Mesodermal cell (in vitro differentiated cells): ENCODE results near the gene SEMG2.

Experiments
- H3K27ac ChIP-seq: 2 replicates; pipeline ENCODE4 v1.7.0; 2013; ENCODE audit warnings: mild to moderate bottlenecking, low read depth, low read length, moderate library complexity; ENCODE audit not compliant: severe bottlenecking
- H3K36me3 ChIP-seq: 2 replicates; pipeline ENCODE4 v1.7.1; 2013; ENCODE audit warnings: mild to moderate bottlenecking, low read length, moderate library complexity; ENCODE audit not compliant: control insufficient read depth, insufficient read depth
- H3K4me1 ChIP-seq: one replicate; pipeline ENCODE4 v1.7.1; 2013; ENCODE audit warnings: mild to moderate bottlenecking, low read length; ENCODE audit not compliant: insufficient read depth, control insufficient read depth, poor library complexity, severe bottlenecking
- H3K4me3 ChIP-seq: 2 replicates; pipeline ENCODE4 v1.7.0; 2013; ENCODE audit warnings: low read length, control low read depth, mild to moderate bottlenecking; ENCODE audit not compliant: insufficient read depth, poor library complexity, severe bottlenecking; ENCODE audit errors: extremely low read depth
- H3K9me3 ChIP-seq: 2 replicates; pipeline ENCODE4 v1.7.1; 2013; ENCODE audit warnings: mild to moderate bottlenecking, low read length, moderate library complexity; ENCODE audit not compliant: control insufficient read depth
- WGBS, 2 experiments: methylation state at CpG; one replicate each; pipeline ENCODE4 v1.1.5; 2013; ENCODE audit warnings: missing lambda C conversion rate in 2 of 2; ENCODE audit not compliant: insufficient coverage in 2 of 2; 5-methylcytosine and 5-hydroxymethylcytosine counted together

Gene SEMG2

DNA sequence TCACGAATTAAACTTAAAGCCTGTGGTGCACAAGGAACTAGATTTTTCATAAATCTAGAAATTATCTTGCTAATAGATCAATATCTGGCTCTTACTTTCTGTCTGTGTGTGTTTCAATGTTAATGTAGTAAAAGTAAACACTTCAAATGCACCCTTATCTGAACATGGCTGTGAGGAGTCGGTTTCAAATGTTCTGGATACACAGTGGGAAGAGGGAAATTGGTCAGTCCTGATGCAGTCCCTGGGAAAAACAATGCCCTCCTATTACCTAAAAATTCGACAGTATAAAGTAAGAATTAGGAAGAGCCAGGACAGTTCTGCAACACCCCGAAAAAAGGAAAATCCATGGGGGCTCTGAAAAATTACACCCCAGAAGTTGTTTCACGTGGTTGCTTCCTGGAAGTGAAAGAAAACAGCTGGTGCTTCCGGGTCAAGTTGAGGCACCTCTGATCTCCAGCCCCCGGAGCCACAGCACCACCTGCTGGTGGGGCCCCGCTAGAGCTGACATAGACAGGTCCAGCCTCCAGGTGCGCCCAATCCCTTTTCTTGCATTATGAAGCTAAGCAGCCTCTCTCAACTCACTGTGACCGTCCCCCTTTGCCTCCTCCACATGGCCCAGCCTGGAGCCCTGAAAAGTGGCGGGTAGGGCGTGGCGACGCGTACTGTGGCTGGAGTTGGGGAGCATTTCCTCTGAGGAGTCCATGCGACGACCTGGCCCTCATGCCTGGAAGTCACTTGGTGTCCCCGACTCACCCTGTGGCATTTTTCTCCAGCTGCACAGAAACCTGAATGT lies 8.3 kb downstream of the SEMG2 start:
- Histone ChIP-seq H3K27ac (no peak overlapping the region), H3K36me3 (no peaks in the 10 kb centered on the region), H3K4me3 (no peak overlapping the region), H3K4me1 (no peaks in the 10 kb centered on the region), H3K9me3 (no peaks in the 10 kb centered on the region)
- WGBS, 2 experiments: 76 to 84% methylated on average over 13 of the region's 18 CpGs

DNA sequence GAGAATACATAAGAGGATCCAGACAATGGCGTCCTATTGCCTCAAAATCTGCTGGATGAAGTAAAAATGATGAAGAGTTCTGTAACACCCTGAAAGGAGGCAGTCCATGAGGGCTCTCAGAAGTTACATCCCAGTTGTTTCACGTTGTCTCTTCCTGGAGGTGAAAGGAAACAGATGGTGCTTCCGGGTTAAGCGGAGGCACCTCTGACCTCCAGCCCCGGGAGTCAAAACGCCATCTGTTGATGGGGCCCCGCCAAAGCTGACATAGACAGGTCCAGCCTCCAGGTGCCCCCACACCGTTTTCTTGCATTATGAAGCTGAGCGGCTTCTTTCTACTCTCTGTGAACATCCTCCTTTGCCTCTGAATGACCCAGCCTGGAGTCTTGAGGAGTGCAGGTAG lies 9.5 kb downstream of the SEMG2 start:
- H3K36me3 ChIP-seq: no peaks in the 10 kb centered on the region
- no peaks in the 10 kb centered on the region for H3K4me1 ChIP-seq
- 89 to 92% methylated on average over 8 to 9 of the region's 9 CpGs for WGBS, 2 experiments
- no peak overlapping the region for H3K4me3 ChIP-seq
- no peak overlapping the region for H3K27ac ChIP-seq
- H3K9me3 ChIP-seq: no peaks in the 10 kb centered on the region

DNA sequence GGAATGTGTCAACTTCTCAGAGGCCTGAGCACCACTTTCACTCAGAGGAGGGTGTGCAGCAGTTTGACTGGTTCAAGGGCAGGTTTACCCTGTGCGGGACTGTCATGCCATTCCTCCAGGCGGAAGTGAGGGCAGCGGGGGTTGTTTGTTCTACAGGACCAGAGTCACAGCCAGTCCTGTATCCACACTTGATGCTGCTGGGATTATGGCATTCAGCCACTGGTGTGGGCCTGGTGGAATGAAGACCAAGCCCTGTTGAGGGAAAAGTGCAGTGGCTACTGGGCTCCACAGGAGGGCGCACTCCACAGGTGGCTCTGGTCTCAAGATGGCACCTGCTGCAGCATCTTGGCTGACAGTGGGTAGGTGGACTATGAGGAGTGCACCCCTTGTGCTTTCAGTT lies 14.8 kb downstream of the SEMG2 start:
- no peak overlapping the region for H3K27ac ChIP-seq
- WGBS, 2 experiments: 81% methylated on average over 2 to 3 of the region's 4 CpGs
- H3K36me3 ChIP-seq: no peaks in the 10 kb centered on the region
- H3K9me3 ChIP-seq: no peaks in the 10 kb centered on the region
- no peak overlapping the region for H3K4me3 ChIP-seq
- H3K4me1 ChIP-seq: no peaks in the 10 kb centered on the region

DNA sequence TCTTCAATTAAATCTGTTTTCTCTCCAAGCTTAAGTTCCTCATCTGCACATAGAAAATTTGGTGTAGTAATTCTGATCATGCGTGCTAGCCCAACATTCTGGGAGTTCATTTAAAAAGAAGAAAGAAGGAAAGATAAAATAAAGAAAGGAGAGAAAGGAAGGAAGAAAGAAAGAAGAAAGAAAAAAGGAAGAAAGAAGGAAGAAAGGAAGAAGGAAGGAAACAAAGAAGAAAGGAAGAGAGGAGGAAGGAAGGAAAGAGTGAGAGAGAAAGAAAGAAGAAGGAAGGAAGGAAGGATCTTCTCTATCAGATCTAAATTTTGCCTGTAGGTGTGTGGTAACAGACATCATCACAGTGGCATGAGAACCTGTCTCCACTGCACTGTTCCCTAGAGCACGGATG lies 17.0 kb downstream of the SEMG2 start:
- H3K27ac ChIP-seq: no peak overlapping the region
- no peaks in the 10 kb centered on the region for H3K4me1 ChIP-seq
- H3K36me3 ChIP-seq: no peaks in the 10 kb centered on the region
- no peak overlapping the region for H3K4me3 ChIP-seq
- no peaks in the 10 kb centered on the region for H3K9me3 ChIP-seq
- 94 to 100% methylated on average over 1 to 2 of the region's 2 CpGs for WGBS, 2 experiments

GRCh38 chr20:45246109-45246508 lies 24.9 kb downstream of the SEMG2 start:
- no peak overlapping the region for H3K27ac ChIP-seq
- H3K36me3 ChIP-seq: no peaks in the 10 kb centered on the region
- 74 to 88% methylated on average over 3 to 4 of the region's 6 CpGs for whole genome bisulfite sequencing, 2 experiments
- no peaks in the 10 kb centered on the region for H3K9me3 ChIP-seq
- H3K4me3 ChIP-seq: no peak overlapping the region
- no peaks in the 10 kb centered on the region for H3K4me1 ChIP-seq

GRCh38 chr20:45247865-45248264 lies 26.7 kb downstream of the SEMG2 start:
- Histone ChIP-seq H3K9me3 (no peaks in the 10 kb centered on the region), H3K4me1 (no peaks in the 10 kb centered on the region), H3K27ac (no peak overlapping the region), H3K36me3 (no peaks in the 10 kb centered on the region), H3K4me3 (no peak overlapping the region)
- 100% methylated on average over 1 of the region's 1 CpG; no CpG with 5 or more reads in 1 of the 2 experiments for WGBS, 2 experiments

- Histone ChIP-seq H3K9me3 (no peaks in the 10 kb centered on the region), H3K36me3 (no peaks in the 10 kb centered on the region), H3K4me3 (no peak overlapping the region), H3K27ac (no peak overlapping the region), H3K4me1 (no peaks in the 10 kb centered on the region)
Measured at GRCh38 chr20:45248609-45249008, 27.4 kb downstream of the SEMG2 start.

DNA sequence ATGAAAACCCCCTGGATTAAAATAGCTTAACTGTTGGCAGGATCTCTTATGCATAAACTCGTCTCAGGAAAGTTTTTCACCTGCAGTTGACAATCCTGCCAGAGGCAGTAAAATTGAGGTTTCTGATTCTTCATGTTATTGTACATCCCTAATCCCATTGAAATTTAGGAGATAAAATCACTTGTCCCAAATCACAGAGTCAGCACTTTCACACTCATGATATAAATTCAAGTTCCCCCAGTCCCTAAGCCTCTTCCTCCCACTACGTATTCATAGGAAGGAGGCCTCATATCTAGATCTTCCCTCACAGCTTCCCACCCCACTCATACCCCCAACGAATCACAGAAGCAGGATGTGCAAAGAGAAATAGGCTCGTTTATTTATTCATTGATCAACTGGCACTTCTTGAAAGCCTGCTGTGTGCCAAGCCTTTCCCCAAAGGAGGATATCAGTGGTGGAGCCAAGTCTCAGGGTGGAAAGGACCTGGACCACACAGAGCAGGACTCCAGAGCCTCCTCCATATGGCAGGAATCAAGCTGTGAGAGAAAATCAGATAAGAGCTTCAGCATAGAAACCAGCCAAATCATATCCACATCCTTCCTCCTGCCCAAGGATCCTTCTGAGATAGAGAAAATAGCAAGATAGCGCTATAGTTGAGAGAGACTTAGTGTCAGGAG lies 30.8 kb downstream of the SEMG2 start:
- H3K9me3 ChIP-seq: no peaks in the 10 kb centered on the region
- WGBS, 2 experiments: 88 to 89% methylated on average over 2 to 3 of the region's 5 CpGs
- H3K27ac ChIP-seq: no peak overlapping the region
- no peaks in the 10 kb centered on the region for H3K36me3 ChIP-seq
- no peak overlapping the region for H3K4me3 ChIP-seq
- H3K4me1 ChIP-seq: no peaks in the 10 kb centered on the region

- Histone ChIP-seq H3K27ac (no peak overlapping the region), H3K4me1 (no peaks in the 10 kb centered on the region), H3K4me3 (no peak overlapping the region), H3K36me3 (no peaks in the 10 kb centered on the region), H3K9me3 (no peaks in the 10 kb centered on the region)
- 90 to 93% methylated on average over 2 to 3 of the region's 4 CpGs for WGBS, 2 experiments
Measured at GRCh38 chr20:45253261-45253660, 32.1 kb downstream of the SEMG2 start.

GRCh38 chr20:45254383-45255262 lies 33.5 kb downstream of the SEMG2 start, which contains the start of gene SLPI:
Gene SLPI (minus strand): TSS chr20:45254564. CDS start chr20:45254543, 21 bp downstream.
- no peaks in the 10 kb centered on the region for H3K9me3 ChIP-seq
- no peaks in the 10 kb centered on the region for H3K36me3 ChIP-seq
- H3K4me1 ChIP-seq: no peaks in the 10 kb centered on the region
- WGBS, 2 experiments: 91 to 94% methylated on average over 4 of the region's 7 CpGs
- no peak within 1 kb of the TSS for H3K27ac ChIP-seq
- H3K4me3 ChIP-seq: no peak within 1 kb of the TSS
